Astrocyte (in vitro differentiated cells and primary cell): ENCODE data around the gene IFT27.

Experiments
- EZH2 ChIP-seq: IDR thresholded peaks from 2 replicates; pipeline ENCODE4 v1.6.1; 2012; ENCODE audit warnings: mild to moderate bottlenecking, low read length, inconsistent platforms; ENCODE audit not compliant: insufficient read depth
- TF ChIP-seq, protein P1 (sequence below): IDR thresholded peaks from 2 replicates; pipeline ENCODE4 v1.5.1; 2011; ENCODE audit warnings: low read depth, mild to moderate bottlenecking, inconsistent platforms, low read length, moderate library complexity; ENCODE audit not compliant: insufficient read depth

GRCh38 chr22:36775964-36776669 lies at the start of gene IFT27:
- TF ChIP-seq, protein P1, sequence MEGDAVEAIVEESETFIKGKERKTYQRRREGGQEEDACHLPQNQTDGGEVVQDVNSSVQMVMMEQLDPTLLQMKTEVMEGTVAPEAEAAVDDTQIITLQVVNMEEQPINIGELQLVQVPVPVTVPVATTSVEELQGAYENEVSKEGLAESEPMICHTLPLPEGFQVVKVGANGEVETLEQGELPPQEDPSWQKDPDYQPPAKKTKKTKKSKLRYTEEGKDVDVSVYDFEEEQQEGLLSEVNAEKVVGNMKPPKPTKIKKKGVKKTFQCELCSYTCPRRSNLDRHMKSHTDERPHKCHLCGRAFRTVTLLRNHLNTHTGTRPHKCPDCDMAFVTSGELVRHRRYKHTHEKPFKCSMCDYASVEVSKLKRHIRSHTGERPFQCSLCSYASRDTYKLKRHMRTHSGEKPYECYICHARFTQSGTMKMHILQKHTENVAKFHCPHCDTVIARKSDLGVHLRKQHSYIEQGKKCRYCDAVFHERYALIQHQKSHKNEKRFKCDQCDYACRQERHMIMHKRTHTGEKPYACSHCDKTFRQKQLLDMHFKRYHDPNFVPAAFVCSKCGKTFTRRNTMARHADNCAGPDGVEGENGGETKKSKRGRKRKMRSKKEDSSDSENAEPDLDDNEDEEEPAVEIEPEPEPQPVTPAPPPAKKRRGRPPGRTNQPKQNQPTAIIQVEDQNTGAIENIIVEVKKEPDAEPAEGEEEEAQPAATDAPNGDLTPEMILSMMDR: no peak
- TF ChIP-seq EZH2: no peak
